Activated B cell treated with CpG ODN at 0.5 μM for 24 hours (primary cell): ENCODE measurements around the gene RCE1. TPM values are rescaled to one million over a fixed set of nuclear protein-coding genes. Genes with fewer than 3 reads are reported as not detected.

Experiments
- ATAC-seq: fragments of 200-7000 bp; cut with Tn5 transposase; one replicate; pipeline ENCODE4 v1.10.0; 2021; ENCODE audit warnings: low read depth, mild to moderate bottlenecking, moderate library complexity
- CTCF ChIA-PET: fragments of 350-600 bp; sonication (Branson Sonifier 250); formaldehyde crosslinking; loops from one replicate; lab custom pipeline; 2021; ENCODE audit warnings: antibody characterized with exemption; lab: Charles Lee
- POLR2A ChIA-PET: fragments of 350-600 bp; sonication (Branson Sonifier 250); formaldehyde crosslinking; loops from one replicate; lab custom pipeline; 2021; ENCODE audit warnings: antibody characterized with exemption; lab: Charles Lee
- DNase-seq: peaks from one replicate; pipeline ENCODE4 v3.0.0; 2022
- H3K27ac Mint-ChIP-seq: one replicate; pipeline ENCODE4 v1.8.0; 2020; ENCODE audit warnings: mixed read lengths
- H3K27me3 Mint-ChIP-seq: one replicate; pipeline ENCODE4 v1.8.0; 2021; ENCODE audit warnings: mixed read lengths
- H3K36me3 Mint-ChIP-seq: one replicate; pipeline ENCODE4 v1.8.0; 2021; ENCODE audit warnings: low read depth, mixed read lengths
- H3K4me1 Mint-ChIP-seq: one replicate; pipeline ENCODE4 v1.8.0; 2021; ENCODE audit warnings: mixed read lengths
- H3K4me3 Mint-ChIP-seq: one replicate; pipeline ENCODE4 v1.8.0; 2020; ENCODE audit warnings: mild to moderate bottlenecking, mixed read lengths
- H3K9me3 Mint-ChIP-seq: one replicate; pipeline ENCODE4 v1.8.0; 2020; ENCODE audit warnings: mixed read lengths
- intact Hi-C: fragments of 100-400 bp; cut with micrococcal nuclease; formaldehyde crosslinking; loops from one replicate; pipeline ENCODE4 v1.15.1; 2024
- total RNA-seq: library from RNA; stranded (reverse); gene quantifications from 2 replicates; pipeline ENCODE4 v1.2.3, GENCODE V29; 2022
- TF ChIP-seq, protein P1 (sequence below): fragments of 200-600 bp; IDR thresholded peaks from one replicate; pipeline ENCODE4 v1.8.0; 2022; ENCODE audit warnings: antibody characterized with exemption, mild to moderate bottlenecking

RCE1 gene
- total RNA-seq, 1 donor from 2014 or later: 21.4 TPM

GRCh38 chr11:66854729-66855211 is 11.5 kb downstream of the RCE1 start:
- Mint-ChIP-seq H3K4me3 (peak overlapping the region; percentile 82), H3K36me3 (no peaks in the 10 kb centered on the region), H3K27me3 (no peaks in the 10 kb centered on the region), H3K27ac (no peak overlapping the region), H3K4me1 (peaks cover 16% of the 10 kb centered on the region), H3K9me3 (no peaks in the 10 kb centered on the region)
- ChIA-PET POLR2A (interaction anchor here (0.6 to 6.2 kb wide), 3 partner anchors 11 to 374 kb away, joined by 3 to 123 read pairs (median 4); partner anchors contain the start of genes DPP3, RCE1 and ZDHHC24), CTCF (no interaction called here)
- TF ChIP-seq, protein P1, sequence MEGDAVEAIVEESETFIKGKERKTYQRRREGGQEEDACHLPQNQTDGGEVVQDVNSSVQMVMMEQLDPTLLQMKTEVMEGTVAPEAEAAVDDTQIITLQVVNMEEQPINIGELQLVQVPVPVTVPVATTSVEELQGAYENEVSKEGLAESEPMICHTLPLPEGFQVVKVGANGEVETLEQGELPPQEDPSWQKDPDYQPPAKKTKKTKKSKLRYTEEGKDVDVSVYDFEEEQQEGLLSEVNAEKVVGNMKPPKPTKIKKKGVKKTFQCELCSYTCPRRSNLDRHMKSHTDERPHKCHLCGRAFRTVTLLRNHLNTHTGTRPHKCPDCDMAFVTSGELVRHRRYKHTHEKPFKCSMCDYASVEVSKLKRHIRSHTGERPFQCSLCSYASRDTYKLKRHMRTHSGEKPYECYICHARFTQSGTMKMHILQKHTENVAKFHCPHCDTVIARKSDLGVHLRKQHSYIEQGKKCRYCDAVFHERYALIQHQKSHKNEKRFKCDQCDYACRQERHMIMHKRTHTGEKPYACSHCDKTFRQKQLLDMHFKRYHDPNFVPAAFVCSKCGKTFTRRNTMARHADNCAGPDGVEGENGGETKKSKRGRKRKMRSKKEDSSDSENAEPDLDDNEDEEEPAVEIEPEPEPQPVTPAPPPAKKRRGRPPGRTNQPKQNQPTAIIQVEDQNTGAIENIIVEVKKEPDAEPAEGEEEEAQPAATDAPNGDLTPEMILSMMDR: no peak
- no peak for DNase-seq
- no peak for ATAC-seq
- intact Hi-C loops: no loop called here

- Mint-ChIP-seq H3K9me3 (no peaks in the 10 kb centered on the region), H3K36me3 (no peaks in the 10 kb centered on the region), H3K27me3 (no peaks in the 10 kb centered on the region), H3K4me3 (peak overlapping the region; percentile 86), H3K4me1 (peaks cover 16% of the 10 kb centered on the region), H3K27ac (peak overlapping the region; percentile 76)
- DNase-seq (no peak), ATAC-seq (peak; percentile 86)
- intact Hi-C loops: loop anchor here (1.0 kb wide), 2 partner anchors 12 to 13 kb away; partner anchors contain the start of gene RCE1
- ChIA-PET POLR2A (interaction anchor here (0.6 to 6.2 kb wide), 10 partner anchors 9 to 484 kb away, joined by 3 to 123 read pairs (median 4); partner anchors contain the start of genes DPP3, PELI3, RBM14 and RBM4), CTCF (interaction anchor here (0.8 to 1.3 kb wide), 2 partner anchors 160 to 178 kb away, joined by 3 read pairs; partner anchors contain the start of gene RBM4B)
- TF ChIP-seq, protein P1: no peak
These were observed 12.6 kb downstream of the RCE1 start for GRCh38 chr11:66855574-66856495.

- H3K27me3 Mint-ChIP-seq: no peaks in the 10 kb centered on the region
- peaks cover 13% of the 10 kb centered on the region for H3K4me1 Mint-ChIP-seq
- peak within 1 kb of the TSS; percentile 76 for H3K27ac Mint-ChIP-seq
- ChIA-PET CTCF (interaction anchor here (0.8 to 1.3 kb wide), 2 partner anchors 160 to 179 kb away, joined by 3 read pairs; partner anchors contain the start of gene RBM4B), POLR2A (interaction anchor here (1.2 to 6.2 kb wide), 6 partner anchors 8 to 390 kb away, joined by 3 to 123 read pairs (median 6); partner anchors contain the start of genes DPP3, PELI3, RBM14 and RBM4)
- TF ChIP-seq, protein P1: no peak
- H3K9me3 Mint-ChIP-seq: no peaks in the 10 kb centered on the region
- DNase-seq (peak; percentile 78), ATAC-seq (peak; percentile 63)
- peak within 1 kb of the TSS; percentile 86 for H3K4me3 Mint-ChIP-seq
- intact Hi-C loops: loop anchor here (1.0 kb wide), 2 partner anchors 12 to 13 kb away; partner anchors contain the start of gene RCE1
- no peaks in the 10 kb centered on the region for H3K36me3 Mint-ChIP-seq
These were observed 13.4 kb downstream of the RCE1 start, which contains the start of gene LRFN4 for GRCh38 chr11:66856496-66857233. Gene LRFN4 (plus strand): TSS chr11:66857064. CDS start chr11:66857745, 681 bp downstream.

DNA sequence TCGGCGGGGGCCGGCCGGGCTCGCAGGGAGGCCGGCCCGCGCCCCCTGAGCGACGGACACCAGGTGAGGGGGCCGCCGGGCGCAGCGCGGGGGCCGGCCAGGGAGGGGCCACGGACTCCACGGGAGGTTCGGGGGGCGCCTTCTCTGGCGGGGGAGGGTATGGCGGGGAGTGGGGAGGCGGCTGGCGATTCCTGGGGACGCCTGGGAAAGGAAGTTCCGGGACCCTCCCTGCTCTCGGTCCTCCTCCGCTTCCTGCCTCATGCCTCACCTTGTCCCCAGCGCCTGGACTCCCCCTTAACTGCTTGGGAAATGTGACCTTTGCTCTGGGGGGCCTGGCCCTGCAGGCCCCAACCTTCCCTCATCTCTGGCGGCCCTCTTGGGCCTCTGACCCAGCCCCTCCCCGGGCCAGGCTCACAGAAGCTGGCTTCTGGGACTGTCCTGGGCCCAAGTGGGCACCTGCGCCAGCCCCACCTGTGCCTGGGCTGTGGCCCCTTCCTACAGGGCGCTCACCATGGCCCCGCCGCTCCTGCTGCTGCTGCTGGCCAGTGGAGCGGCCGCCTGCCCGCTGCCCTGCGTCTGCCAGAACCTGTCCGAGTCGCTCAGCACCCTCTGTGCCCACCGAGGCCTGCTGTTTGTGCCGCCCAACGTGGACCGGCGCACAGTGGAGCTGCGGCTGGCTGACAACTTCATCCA is 14.1 kb downstream of the RCE1 start:
- no peaks in the 10 kb centered on the region for H3K36me3 Mint-ChIP-seq
- H3K4me1 Mint-ChIP-seq: peaks cover 7% of the 10 kb centered on the region
- H3K27ac Mint-ChIP-seq: no peak overlapping the region
- H3K9me3 Mint-ChIP-seq: no peaks in the 10 kb centered on the region
- TF ChIP-seq, protein P1: no peak
- no peak for ATAC-seq
- CTCF ChIA-PET: no interaction called here
- no peak for DNase-seq
- intact Hi-C loops: no loop called here
- no peaks in the 10 kb centered on the region for H3K27me3 Mint-ChIP-seq
- POLR2A ChIA-PET: no interaction called here
- H3K4me3 Mint-ChIP-seq: peak overlapping the region; percentile 76
